Fibroblast of lung (primary cell): ENCODE data around the gene SPO11. TPM values are rescaled to one million over a fixed set of nuclear protein-coding genes. Genes with fewer than 3 reads are reported as not detected.

Experiments
- DNase-seq, 2 donors: peaks; one replicate each; pipeline versions ENCODE4 v3.0.0 to v3.0.0-alpha.2; 2010; ENCODE audit warnings: low read depth in 2 of 2
- H2AFZ ChIP-seq: 2 replicates; pipeline ENCODE4 v1.5.1; 2012; ENCODE audit warnings: low read length, control low read depth, inconsistent platforms
- H3K27ac ChIP-seq: 2 replicates; pipeline ENCODE4 v1.5.1; 2011; ENCODE audit warnings: low read length, control low read depth; ENCODE audit not compliant: insufficient read depth
- H3K27me3 ChIP-seq: 2 replicates; pipeline ENCODE4 v1.5.1; 2011; ENCODE audit warnings: mild to moderate bottlenecking, low read length; ENCODE audit not compliant: control insufficient read depth, insufficient read depth
- H3K36me3 ChIP-seq: 2 replicates; pipeline ENCODE4 v1.5.1; 2011; ENCODE audit warnings: low read length; ENCODE audit not compliant: control insufficient read depth, insufficient read depth
- H3K4me1 ChIP-seq: 2 replicates; pipeline ENCODE4 v1.5.1; 2011; ENCODE audit warnings: low read length; ENCODE audit not compliant: control insufficient read depth, insufficient read depth; ENCODE audit errors: extremely low read depth
- H3K4me2 ChIP-seq: 2 replicates; pipeline ENCODE4 v1.5.1; 2011; ENCODE audit warnings: low read length, control low read depth; ENCODE audit not compliant: insufficient read depth; ENCODE audit errors: extremely low read depth
- H3K4me3 ChIP-seq, 4 experiments: fragments of 200-600 bp in 1 of 4; sonication (generic) in 1 of 4; replicated peaks in 1 of 4; 2 replicates each; pipeline ENCODE4 v1.5.1; 2011 to 2016; ENCODE audit warnings: low read length in 4 of 4, low read depth in 3 of 4, mild to moderate bottlenecking in 3 of 4, control low read depth in 2 of 4, inconsistent platforms in 1 of 4, mixed read lengths in 1 of 4; ENCODE audit not compliant: insufficient read depth in 1 of 4; ENCODE audit errors: control extremely low read depth in 1 of 4
- H3K79me2 ChIP-seq: 2 replicates; pipeline ENCODE4 v1.5.1; 2012; ENCODE audit warnings: mild to moderate bottlenecking, low read length, inconsistent platforms; ENCODE audit not compliant: control insufficient read depth, insufficient read depth
- H3K9ac ChIP-seq: 2 replicates; pipeline ENCODE4 v1.5.1; 2011; ENCODE audit warnings: mild to moderate bottlenecking, low read length, control low read depth; ENCODE audit not compliant: insufficient read depth
- H3K9me3 ChIP-seq: 2 replicates; pipeline ENCODE4 v1.5.1; 2012; ENCODE audit warnings: low read depth, low read length; ENCODE audit not compliant: control insufficient read depth, insufficient read depth
- H4K20me1 ChIP-seq: 2 replicates; pipeline ENCODE4 v1.5.1; 2011; ENCODE audit warnings: low read length; ENCODE audit not compliant: control insufficient read depth, insufficient read depth; ENCODE audit errors: extremely low read depth
- EZH2 ChIP-seq: IDR thresholded peaks from 2 replicates; pipeline ENCODE4 v1.5.1; 2012; ENCODE audit warnings: low read length, control low read depth, mild to moderate bottlenecking; ENCODE audit errors: missing control alignments
- polyA plus RNA-seq, 2 donors: library from polyadenylated mRNA; depleted of rRNA in 1 of 2; stranded (reverse) in 1 of 2; unstranded in 1 of 2; fragments of >200 nt; gene quantifications; 2 replicates each; pipeline ENCODE4 v1.2.1, GENCODE V29; 2011 to 2012; ENCODE audit warnings: missing spikeins in 1 of 2
- total RNA-seq: library from RNA; depleted of rRNA; stranded (reverse); fragments of >200 nt; gene quantifications from 2 replicates; pipeline ENCODE4 v1.2.1, GENCODE V29; 2014
- TF ChIP-seq, protein P1 (sequence below), 2 donors: IDR thresholded peaks in 1 of 2; conservative IDR thresholded peaks in 1 of 2; 1 replicate in 1 of 2; 2 replicates in 1 of 2; pipeline ENCODE4 v1.5.1; 2011 to 2012; ENCODE audit warnings: low read length in 2 of 2, control low read depth in 1 of 2, inconsistent platforms in 1 of 2, low read depth in 1 of 2, mild to moderate bottlenecking in 1 of 2

SPO11 gene
- total and polyA plus RNA-seq, 2 donors (not counting 1 experiment from before 2014, with no cell fraction given): not detected

DNA sequence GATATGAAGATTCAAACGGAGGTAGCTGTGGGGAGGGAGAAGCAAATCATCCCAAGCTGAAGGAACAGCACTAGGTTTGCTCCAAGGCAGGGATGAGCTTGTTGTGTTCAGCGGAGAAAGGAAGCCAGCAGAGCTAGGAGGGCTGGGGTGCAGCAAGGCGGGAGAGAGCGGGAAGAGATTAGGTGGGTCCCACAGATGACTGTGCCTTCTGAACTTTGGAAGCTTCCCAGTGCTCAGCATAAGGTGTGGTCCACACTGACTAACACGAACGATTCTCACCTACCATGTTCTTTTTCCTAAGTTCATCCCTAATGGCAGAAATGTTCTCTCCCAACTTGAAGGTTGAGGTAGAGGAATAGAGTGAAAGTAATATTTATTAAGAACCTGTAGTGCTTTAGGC lies 22.7 kb downstream of the SPO11 start:
- Histone ChIP-seq H3K27me3 (no peaks in the 10 kb centered on the region), H3K9me3 (no peaks in the 10 kb centered on the region), H3K4me1 (peaks cover 5% of the 10 kb centered on the region), H3K27ac (peak overlapping the region; percentile 96), H2AFZ (no peak overlapping the region), H3K36me3 (peaks cover 14% of the 10 kb centered on the region), H3K9ac (no peak overlapping the region), H3K79me2 (peaks cover 30% of the 10 kb centered on the region), H3K4me3 (peak overlapping the region; percentile 84 to 100 (median 94)), H3K4me2 (peak overlapping the region; percentile 98), H4K20me1 (no peaks in the 10 kb centered on the region)
- no peak for DNase-seq
- TF ChIP-seq, protein P1, sequence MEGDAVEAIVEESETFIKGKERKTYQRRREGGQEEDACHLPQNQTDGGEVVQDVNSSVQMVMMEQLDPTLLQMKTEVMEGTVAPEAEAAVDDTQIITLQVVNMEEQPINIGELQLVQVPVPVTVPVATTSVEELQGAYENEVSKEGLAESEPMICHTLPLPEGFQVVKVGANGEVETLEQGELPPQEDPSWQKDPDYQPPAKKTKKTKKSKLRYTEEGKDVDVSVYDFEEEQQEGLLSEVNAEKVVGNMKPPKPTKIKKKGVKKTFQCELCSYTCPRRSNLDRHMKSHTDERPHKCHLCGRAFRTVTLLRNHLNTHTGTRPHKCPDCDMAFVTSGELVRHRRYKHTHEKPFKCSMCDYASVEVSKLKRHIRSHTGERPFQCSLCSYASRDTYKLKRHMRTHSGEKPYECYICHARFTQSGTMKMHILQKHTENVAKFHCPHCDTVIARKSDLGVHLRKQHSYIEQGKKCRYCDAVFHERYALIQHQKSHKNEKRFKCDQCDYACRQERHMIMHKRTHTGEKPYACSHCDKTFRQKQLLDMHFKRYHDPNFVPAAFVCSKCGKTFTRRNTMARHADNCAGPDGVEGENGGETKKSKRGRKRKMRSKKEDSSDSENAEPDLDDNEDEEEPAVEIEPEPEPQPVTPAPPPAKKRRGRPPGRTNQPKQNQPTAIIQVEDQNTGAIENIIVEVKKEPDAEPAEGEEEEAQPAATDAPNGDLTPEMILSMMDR (conservative IDR thresholded peaks at IDR 0.05 in 1 of 2, IDR thresholded peaks at IDR 0.05 in 1 of 2; ENCODE audit: low read depth in 1 of 2, low read length in 2 of 2): no peak
- no peak for TF ChIP-seq EZH2

GRCh38 chr20:57353351-57353750 lies 23.7 kb downstream of the SPO11 start:
- Histone ChIP-seq H3K4me1 (peaks cover 5% of the 10 kb centered on the region), H3K79me2 (peaks cover 30% of the 10 kb centered on the region), H3K9ac (no peak overlapping the region), H3K27me3 (no peaks in the 10 kb centered on the region), H4K20me1 (no peaks in the 10 kb centered on the region), H2AFZ (no peak overlapping the region), H3K4me3 (no peak overlapping the region), H3K27ac (no peak overlapping the region), H3K9me3 (no peaks in the 10 kb centered on the region), H3K36me3 (peaks cover 14% of the 10 kb centered on the region), H3K4me2 (no peak overlapping the region)
- no peak for DNase-seq
- TF ChIP-seq, protein P1 (conservative IDR thresholded peaks at IDR 0.05 in 1 of 2, IDR thresholded peaks at IDR 0.05 in 1 of 2; ENCODE audit: low read depth in 1 of 2, low read length in 2 of 2): no peak
- TF ChIP-seq EZH2: no peak

DNA sequence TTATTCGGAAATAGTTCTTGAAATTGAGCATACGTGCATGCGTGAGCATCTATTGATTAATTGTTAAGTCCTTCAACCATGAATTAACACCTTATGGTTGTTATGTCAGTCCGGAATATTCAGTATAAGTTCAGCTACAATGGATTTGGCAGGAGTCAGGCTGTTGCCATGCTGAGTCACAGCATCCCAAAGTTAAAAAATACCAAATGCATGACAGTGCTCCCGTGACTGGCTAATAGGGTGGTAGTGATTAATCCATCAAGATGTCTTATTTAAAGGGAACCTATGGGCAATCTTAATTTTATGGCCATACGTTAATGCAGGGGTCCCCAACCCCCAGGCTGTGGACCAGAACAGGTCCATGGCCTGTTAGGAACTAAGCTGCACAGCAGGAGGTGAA lies 31.9 kb downstream of the SPO11 start:
- no peaks in the 10 kb centered on the region for H3K9me3 ChIP-seq
- H3K9ac ChIP-seq: no peak overlapping the region
- peaks cover 13% of the 10 kb centered on the region for H3K79me2 ChIP-seq
- no peak overlapping the region for H2AFZ ChIP-seq
- no peak overlapping the region for H3K4me2 ChIP-seq
- H3K36me3 ChIP-seq: peaks cover 2% of the 10 kb centered on the region
- H3K4me1 ChIP-seq: peaks cover 5% of the 10 kb centered on the region
- H4K20me1 ChIP-seq: no peaks in the 10 kb centered on the region
- DNase-seq: peak; percentile 81 to 88
- H3K27me3 ChIP-seq: no peaks in the 10 kb centered on the region
- peak overlapping the region; percentile 41 for H3K27ac ChIP-seq
- TF ChIP-seq EZH2: no peak
- TF ChIP-seq, protein P1 (conservative IDR thresholded peaks at IDR 0.05 in 1 of 2, IDR thresholded peaks at IDR 0.05 in 1 of 2; ENCODE audit: low read depth in 1 of 2, low read length in 2 of 2): no peak
- H3K4me3 ChIP-seq: peak overlapping the region in 1 of 4 experiments; percentile 16
